Activated CD8-positive, alpha-beta T cell treated with anti-CD3 and anti-CD28 coated beads for 36 hours (primary cell): ENCODE data around the gene PROM2. TPM values are rescaled to one million over a fixed set of nuclear protein-coding genes. Genes with fewer than 3 reads are reported as not detected.

Experiments used
- ATAC-seq: fragments of 200-7000 bp; cut with Tn5 transposase; one replicate; pipeline ENCODE4 v1.10.0; 2021; ENCODE audit warnings: mild to moderate bottlenecking, moderate library complexity
- CTCF ChIA-PET: fragments of 350-600 bp; sonication (Branson Sonifier 250); formaldehyde crosslinking; loops from one replicate; lab custom pipeline; 2021; ENCODE audit warnings: antibody characterized with exemption; lab: Charles Lee
- POLR2A ChIA-PET: fragments of 350-600 bp; sonication (Branson Sonifier 250); formaldehyde crosslinking; loops from one replicate; lab custom pipeline; 2021; ENCODE audit warnings: antibody characterized with exemption; lab: Charles Lee
- DNase-seq: peaks from one replicate; pipeline ENCODE4 v3.0.0-alpha.2; 2020
- H3K27ac Mint-ChIP-seq: one replicate; pipeline ENCODE4 v1.8.0; 2021; ENCODE audit warnings: mild to moderate bottlenecking, mixed read lengths
- H3K27me3 Mint-ChIP-seq: one replicate; pipeline ENCODE4 v1.8.0; 2021; ENCODE audit warnings: mixed read lengths
- H3K36me3 Mint-ChIP-seq: one replicate; pipeline ENCODE4 v1.8.0; 2021; ENCODE audit warnings: low read depth, mixed read lengths
- H3K4me1 Mint-ChIP-seq: one replicate; pipeline ENCODE4 v1.8.0; 2021; ENCODE audit warnings: low read depth, mixed read lengths
- H3K4me3 Mint-ChIP-seq: one replicate; pipeline ENCODE4 v1.8.0; 2021; ENCODE audit warnings: mild to moderate bottlenecking, moderate library complexity, mixed read lengths
- H3K9me3 Mint-ChIP-seq: one replicate; pipeline ENCODE4 v1.8.0; 2021; ENCODE audit warnings: mixed read lengths
- CTCF ChIP-seq: fragments of 200-600 bp; IDR thresholded peaks from one replicate; pipeline ENCODE4 v1.8.0; 2022; ENCODE audit warnings: antibody characterized with exemption, mild to moderate bottlenecking
- intact Hi-C: fragments of 100-400 bp; cut with micrococcal nuclease; formaldehyde crosslinking; loops from one replicate; pipeline ENCODE4 v1.10.0; 2022
- total RNA-seq, 2 experiments: library from RNA; stranded (reverse); gene quantifications; one replicate each; pipeline ENCODE4 v1.2.3, GENCODE V29; 2021

The PROM2 gene
- total RNA-seq, 2 experiments from 2014 or later, result 0.47 to 1.2 TPM

DNA sequence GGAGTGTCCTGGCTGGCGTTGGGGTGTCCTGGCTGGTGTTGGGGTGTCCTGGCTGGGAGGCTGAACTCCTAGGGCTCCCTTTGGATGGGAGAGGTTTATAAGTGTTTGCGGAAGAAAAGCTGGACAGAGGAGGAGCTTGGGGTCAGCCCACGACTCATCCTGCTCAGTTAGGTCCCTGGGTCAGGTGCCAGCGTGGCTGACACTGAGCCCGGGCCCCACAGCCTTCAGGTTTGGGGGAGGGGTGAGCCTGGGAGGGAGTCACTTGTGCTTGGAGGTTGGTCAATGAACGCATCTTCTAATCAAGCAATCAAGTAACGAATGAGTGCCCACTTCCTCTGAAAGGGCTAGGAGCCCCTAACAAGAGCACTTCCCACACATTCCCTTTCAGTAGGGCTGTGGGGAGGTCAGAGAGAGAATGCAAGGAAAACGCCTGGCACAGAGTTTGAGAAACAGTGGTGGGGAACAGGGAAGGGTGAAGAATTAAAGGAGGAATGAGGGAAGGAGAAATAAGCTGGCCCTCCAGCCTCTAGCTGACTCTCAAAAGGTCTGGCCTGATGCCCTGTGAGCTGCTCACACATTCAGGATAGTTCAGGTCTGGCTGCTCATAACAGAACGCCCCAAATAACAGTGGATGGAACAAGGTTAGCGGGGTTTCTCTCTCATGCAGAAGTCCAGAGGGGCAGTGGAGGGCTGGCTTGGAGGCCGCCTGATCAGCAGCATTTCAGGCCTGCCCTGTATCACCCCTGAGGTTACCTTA, 23.6 kb downstream of the PROM2 start:
- TF ChIP-seq CTCF, result no peak
- POLR2A ChIA-PET, result no interaction called here
- no peak for ATAC-seq
- DNase-seq, result no peak
- Mint-ChIP-seq H3K27me3 (no peaks in the 10 kb centered on the region), H3K9me3 (no peaks in the 10 kb centered on the region), H3K4me3 (no peak overlapping the region), H3K27ac (no peak overlapping the region), H3K36me3 (no peaks in the 10 kb centered on the region), H3K4me1 (no peaks in the 10 kb centered on the region)
- CTCF ChIA-PET, result interaction anchor here (1.5 kb wide), 1 partner anchor 47 kb away, joined by 3 read pairs; no protein-coding TSS in a partner anchor
- intact Hi-C loops, result no loop called here

DNA sequence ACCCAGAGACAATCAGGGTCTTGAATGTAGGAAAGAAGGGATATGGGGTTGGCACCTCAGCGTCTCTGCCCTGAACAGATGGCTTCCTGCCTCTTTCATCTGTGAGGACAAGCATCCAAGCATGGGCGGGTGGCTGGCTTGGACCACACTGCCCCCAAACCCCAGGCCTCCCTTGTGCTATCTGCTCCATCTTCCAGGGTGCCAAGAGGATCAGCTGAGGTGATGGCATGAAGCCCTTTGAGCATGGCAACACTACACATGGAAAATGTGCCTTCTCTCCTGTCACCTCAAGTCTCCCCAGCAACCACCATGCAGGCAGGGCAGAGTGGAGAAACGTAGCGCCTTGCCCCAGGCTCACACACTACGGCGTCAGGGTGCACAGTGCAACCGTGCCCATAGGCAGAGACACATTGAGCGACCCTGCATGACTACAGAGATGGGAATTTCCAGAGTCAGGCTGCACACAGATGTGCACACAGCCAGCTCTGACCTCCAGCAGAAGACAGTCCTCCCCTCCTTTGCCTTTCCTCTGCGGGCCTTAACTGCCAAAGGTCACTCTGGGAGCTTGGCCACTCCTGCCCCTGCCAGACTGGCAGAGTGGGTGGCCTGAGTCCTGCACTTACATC, 24.4 kb downstream of the PROM2 start:
- Mint-ChIP-seq H3K27ac (no peak overlapping the region), H3K4me3 (no peak overlapping the region), H3K9me3 (no peaks in the 10 kb centered on the region), H3K36me3 (no peaks in the 10 kb centered on the region), H3K27me3 (no peaks in the 10 kb centered on the region), H3K4me1 (no peaks in the 10 kb centered on the region)
- DNase-seq (no peak), ATAC-seq (no peak)
- ChIA-PET CTCF (interaction anchor here (1.5 kb wide), 1 partner anchor 46 kb away, joined by 3 read pairs; no protein-coding TSS in a partner anchor), POLR2A (no interaction called here)
- intact Hi-C loops, result no loop called here
- no peak for TF ChIP-seq CTCF

- Mint-ChIP-seq H3K36me3 (no peaks in the 10 kb centered on the region), H3K4me1 (no peaks in the 10 kb centered on the region), H3K4me3 (no peak overlapping the region), H3K9me3 (no peaks in the 10 kb centered on the region), H3K27me3 (no peaks in the 10 kb centered on the region), H3K27ac (no peak overlapping the region)
- ChIA-PET POLR2A (no interaction called here), CTCF (no interaction called here)
- no peak for DNase-seq
- intact Hi-C loops, result no loop called here
- no peak for TF ChIP-seq CTCF
- ATAC-seq, result no peak
Observed at GRCh38 chr2:95299961-95300360, 25.7 kb downstream of the PROM2 start.

GRCh38 chr2:95300450-95300849, 26.2 kb downstream of the PROM2 start:
- H3K4me1 Mint-ChIP-seq, result no peaks in the 10 kb centered on the region
- ATAC-seq, result no peak
- H3K27me3 Mint-ChIP-seq, result no peaks in the 10 kb centered on the region
- no peaks in the 10 kb centered on the region for H3K36me3 Mint-ChIP-seq
- ChIA-PET POLR2A (no interaction called here), CTCF (no interaction called here)
- TF ChIP-seq CTCF, result no peak
- no peak for DNase-seq
- no peaks in the 10 kb centered on the region for H3K9me3 Mint-ChIP-seq
- H3K27ac Mint-ChIP-seq, result no peak overlapping the region
- intact Hi-C loops, result no loop called here
- no peak overlapping the region for H3K4me3 Mint-ChIP-seq

- Mint-ChIP-seq H3K9me3 (no peaks in the 10 kb centered on the region), H3K4me3 (no peak overlapping the region), H3K36me3 (no peaks in the 10 kb centered on the region), H3K4me1 (no peaks in the 10 kb centered on the region), H3K27ac (no peak overlapping the region), H3K27me3 (no peaks in the 10 kb centered on the region)
- no peak for DNase-seq
- ATAC-seq, result no peak
- no peak for TF ChIP-seq CTCF
- intact Hi-C loops, result no loop called here
- ChIA-PET POLR2A (no interaction called here), CTCF (no interaction called here)
Observed at GRCh38 chr2:95301186-95301585, 26.9 kb downstream of the PROM2 start.
